Endodermal cell (in vitro differentiated cells): ENCODE data around the gene ACVR1. TPM values are rescaled to one million over a fixed set of nuclear protein-coding genes. Genes with fewer than 3 reads are reported as not detected.

Experiments used
- DNase-seq: peaks from one replicate; pipeline ENCODE4 v3.0.0-alpha.2; 2017
- H3K27ac ChIP-seq: 2 replicates; pipeline ENCODE4 v1.5.1; 2013; ENCODE audit warnings: mild to moderate bottlenecking, low read depth, low read length, moderate library complexity
- H3K27me3 ChIP-seq: 2 replicates; pipeline ENCODE4 v1.6.1; 2013; ENCODE audit warnings: mild to moderate bottlenecking, low read length, moderate library complexity; ENCODE audit not compliant: insufficient read depth, control insufficient read depth, poor library complexity, severe bottlenecking
- H3K36me3 ChIP-seq: 2 replicates; pipeline ENCODE4 v1.7.0; 2013; ENCODE audit warnings: mild to moderate bottlenecking, low read length, moderate library complexity; ENCODE audit not compliant: control insufficient read depth, insufficient read depth
- H3K4me1 ChIP-seq: one replicate; pipeline ENCODE4 v1.7.0; 2013; ENCODE audit warnings: low read length; ENCODE audit not compliant: control insufficient read depth, insufficient read depth
- H3K4me3 ChIP-seq: 2 replicates; pipeline ENCODE4 v1.5.1; 2013; ENCODE audit warnings: mild to moderate bottlenecking, low read length, moderate library complexity
- H3K9ac ChIP-seq: 2 replicates; pipeline ENCODE4 v1.6.1; 2013; ENCODE audit warnings: mild to moderate bottlenecking, low read length, moderate library complexity; ENCODE audit not compliant: poor library complexity, severe bottlenecking; ENCODE audit errors: extremely low read depth
- H3K9me3 ChIP-seq: 2 replicates; pipeline ENCODE4 v1.6.1; 2013; ENCODE audit warnings: mild to moderate bottlenecking, low read length, moderate library complexity; ENCODE audit not compliant: control insufficient read depth
- H3K27ac Mint-ChIP-seq: 2 replicates; pipeline ENCODE4 v1.8.0; 2020; ENCODE audit warnings: mixed read lengths
- H3K27me3 Mint-ChIP-seq: 2 replicates; pipeline ENCODE4 v1.8.0; 2021; ENCODE audit warnings: mild to moderate bottlenecking, mixed read lengths; ENCODE audit not compliant: insufficient read depth
- H3K36me3 Mint-ChIP-seq: 2 replicates; pipeline ENCODE4 v1.8.0; 2020; ENCODE audit warnings: low read depth, mixed read lengths
- H3K4me1 Mint-ChIP-seq: 2 replicates; pipeline ENCODE4 v1.8.0; 2020; ENCODE audit warnings: mixed read lengths
- H3K4me3 Mint-ChIP-seq: 2 replicates; pipeline ENCODE4 v1.8.0; 2020; ENCODE audit warnings: mild to moderate bottlenecking, moderate library complexity, mixed read lengths
- H3K9me3 Mint-ChIP-seq: 2 replicates; pipeline ENCODE4 v1.8.0; 2020; ENCODE audit warnings: mild to moderate bottlenecking, mixed read lengths
- WGBS, 2 experiments: methylation state at CpG; one replicate each; pipeline versions ENCODE4 v1.1.5 to v1.1.7; 2013; ENCODE audit warnings: missing lambda C conversion rate in 2 of 2, mixed read lengths in 1 of 2; ENCODE audit not compliant: insufficient coverage in 1 of 2, insufficient read length in 1 of 2; 5-methylcytosine and 5-hydroxymethylcytosine counted together
- total RNA-seq, 2 donors: library from RNA; stranded (reverse); fragmentation: NEBNext Ultra II Directional in 1 of 2; extraction: Animal tissue kit (Norgen Biotek cat#: 25700) in 1 of 2; gene quantifications; 2 replicates in 1 of 2; 3 replicates in 1 of 2; pipeline ENCODE4 v1.2.1, GENCODE V29; 2021
- TF ChIP-seq, protein P1 (sequence below): fragments of 200-600 bp; sonication (generic); conservative IDR thresholded peaks from 2 replicates; pipeline ENCODE4 v1.5.0; 2021; ENCODE audit warnings: antibody characterized with exemption, mild to moderate bottlenecking

The ACVR1 gene
- total RNA-seq, 2 donors from 2014 or later: 21.1 to 26.9 TPM

DNA sequence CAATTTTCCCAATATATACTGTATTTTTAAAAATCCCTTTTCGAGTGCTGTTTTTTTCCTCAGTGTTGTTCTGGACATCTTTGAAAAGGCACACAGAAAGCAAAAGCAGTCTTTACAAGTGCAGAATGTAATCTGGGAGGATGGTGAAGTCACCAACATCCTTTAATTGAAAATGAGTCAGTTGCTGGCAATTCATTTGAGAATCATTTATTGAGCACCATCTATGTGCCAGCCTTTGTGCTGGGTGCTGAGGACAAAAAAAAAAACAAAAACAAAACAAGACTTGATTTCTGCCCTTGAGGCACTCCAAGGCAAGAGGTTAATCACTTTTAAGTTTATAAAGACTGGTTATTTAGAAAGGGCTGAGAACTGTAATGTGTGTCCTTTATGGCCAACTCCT is 46.7 kb upstream of the ACVR1 start:
- WGBS, 2 experiments: 88 to 100% methylated on average over 1 of the region's 1 CpG
- Histone ChIP-seq H3K4me3 (no peak overlapping the region), H3K27ac (no peak overlapping the region), H3K9me3 (no peaks in the 10 kb centered on the region), H3K36me3 (no peaks in the 10 kb centered on the region), H3K9ac (no peak overlapping the region), H3K4me1 (no peaks in the 10 kb centered on the region), H3K27me3 (no peaks in the 10 kb centered on the region)
- Mint-ChIP-seq H3K9me3 (no peaks in the 10 kb centered on the region), H3K4me1 (peaks cover 24% of the 10 kb centered on the region), H3K27ac (no peak overlapping the region), H3K36me3 (no peaks in the 10 kb centered on the region), H3K27me3 (peaks cover 1% of the 10 kb centered on the region), H3K4me3 (no peak overlapping the region)
- TF ChIP-seq, protein P1, sequence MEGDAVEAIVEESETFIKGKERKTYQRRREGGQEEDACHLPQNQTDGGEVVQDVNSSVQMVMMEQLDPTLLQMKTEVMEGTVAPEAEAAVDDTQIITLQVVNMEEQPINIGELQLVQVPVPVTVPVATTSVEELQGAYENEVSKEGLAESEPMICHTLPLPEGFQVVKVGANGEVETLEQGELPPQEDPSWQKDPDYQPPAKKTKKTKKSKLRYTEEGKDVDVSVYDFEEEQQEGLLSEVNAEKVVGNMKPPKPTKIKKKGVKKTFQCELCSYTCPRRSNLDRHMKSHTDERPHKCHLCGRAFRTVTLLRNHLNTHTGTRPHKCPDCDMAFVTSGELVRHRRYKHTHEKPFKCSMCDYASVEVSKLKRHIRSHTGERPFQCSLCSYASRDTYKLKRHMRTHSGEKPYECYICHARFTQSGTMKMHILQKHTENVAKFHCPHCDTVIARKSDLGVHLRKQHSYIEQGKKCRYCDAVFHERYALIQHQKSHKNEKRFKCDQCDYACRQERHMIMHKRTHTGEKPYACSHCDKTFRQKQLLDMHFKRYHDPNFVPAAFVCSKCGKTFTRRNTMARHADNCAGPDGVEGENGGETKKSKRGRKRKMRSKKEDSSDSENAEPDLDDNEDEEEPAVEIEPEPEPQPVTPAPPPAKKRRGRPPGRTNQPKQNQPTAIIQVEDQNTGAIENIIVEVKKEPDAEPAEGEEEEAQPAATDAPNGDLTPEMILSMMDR: no peak
- DNase-seq: no peak

DNA sequence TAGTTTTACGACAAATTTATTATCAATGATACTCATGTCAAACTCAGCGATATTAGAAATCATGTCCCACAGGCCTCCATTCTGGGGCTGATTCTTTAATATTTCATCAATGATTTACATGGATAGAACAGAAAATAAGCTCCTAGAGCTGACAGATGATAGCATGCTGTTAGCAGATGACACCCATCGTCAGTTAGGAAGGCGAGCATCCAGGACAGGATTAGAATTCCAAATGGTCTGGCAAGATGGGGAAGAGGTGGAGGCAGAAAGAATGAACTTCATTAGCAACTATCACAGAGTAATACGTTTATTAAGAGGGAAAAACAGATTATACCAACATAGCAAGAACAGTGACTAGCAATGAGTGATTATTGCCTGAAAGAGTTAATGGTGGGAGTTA is 46.2 kb upstream of the ACVR1 start:
- Histone ChIP-seq H3K27ac (no peak overlapping the region), H3K9me3 (no peaks in the 10 kb centered on the region), H3K4me3 (no peak overlapping the region), H3K27me3 (no peaks in the 10 kb centered on the region), H3K36me3 (no peaks in the 10 kb centered on the region), H3K4me1 (no peaks in the 10 kb centered on the region), H3K9ac (no peak overlapping the region)
- no peak overlapping the region for H3K27ac Mint-ChIP-seq
- TF ChIP-seq, protein P1: no peak
- WGBS, 2 experiments: 89 to 95% methylated on average over 3 to 5 of the region's 5 CpGs
- no peaks in the 10 kb centered on the region for H3K9me3 Mint-ChIP-seq
- H3K27me3 Mint-ChIP-seq: no peaks in the 10 kb centered on the region
- peaks cover 24% of the 10 kb centered on the region for H3K4me1 Mint-ChIP-seq
- H3K4me3 Mint-ChIP-seq: no peak overlapping the region
- no peak for DNase-seq
- H3K36me3 Mint-ChIP-seq: no peaks in the 10 kb centered on the region

DNA sequence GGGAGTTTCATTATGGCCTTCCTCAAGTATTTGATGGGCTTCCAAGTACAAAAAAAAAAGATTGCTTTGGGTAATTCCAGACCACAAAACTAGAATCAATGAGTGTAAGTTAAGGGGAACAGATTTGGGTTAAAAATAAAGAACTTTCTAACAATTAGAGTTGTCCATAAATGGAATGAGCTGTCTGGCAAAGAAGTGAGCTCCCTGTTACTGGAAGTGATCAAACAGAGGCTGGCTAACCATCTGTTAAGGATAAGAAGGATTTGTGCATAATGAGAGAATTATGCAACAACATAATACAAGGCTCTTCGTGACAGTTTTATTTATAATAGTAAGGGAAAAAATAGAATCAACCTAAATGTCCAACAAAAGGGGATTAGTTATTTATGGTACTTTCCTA is 44.6 kb upstream of the ACVR1 start:
- no peak overlapping the region for H3K9ac ChIP-seq
- H3K27ac ChIP-seq: no peak overlapping the region
- Mint-ChIP-seq H3K27ac (no peak overlapping the region), H3K4me1 (peaks cover 24% of the 10 kb centered on the region), H3K9me3 (no peaks in the 10 kb centered on the region), H3K27me3 (no peaks in the 10 kb centered on the region), H3K36me3 (no peaks in the 10 kb centered on the region), H3K4me3 (no peak overlapping the region)
- H3K4me1 ChIP-seq: no peaks in the 10 kb centered on the region
- no peaks in the 10 kb centered on the region for H3K9me3 ChIP-seq
- no peaks in the 10 kb centered on the region for H3K27me3 ChIP-seq
- WGBS, 2 experiments: no CpG with 5 or more reads among the region's 1 CpG
- no peak for DNase-seq
- TF ChIP-seq, protein P1: no peak
- no peaks in the 10 kb centered on the region for H3K36me3 ChIP-seq
- no peak overlapping the region for H3K4me3 ChIP-seq
